Measurements from ENCODE around the gene DSP.

The DSP gene

GRCh38 chr6:7535498-7535897 is 6.0 kb upstream of the DSP start:
- DNase-seq, result no peak

- DNase-seq, result no peak
Observed at GRCh38 chr6:7537565-7538174, 3.8 kb upstream of the DSP start.

GRCh38 chr6:7538484-7538883 is 3.0 kb upstream of the DSP start:
- no peak for DNase-seq

GRCh38 chr6:7540595-7540994 is 876 bp upstream of the DSP start:
- no peak for DNase-seq

- no peak for DNase-seq
Observed at GRCh38 chr6:7542065-7542873, 798 bp downstream of the DSP start.

- DNase-seq, result no peak
Observed at GRCh38 chr6:7542874-7543624, 1.6 kb downstream of the DSP start.

- no peak for DNase-seq
Observed at GRCh38 chr6:7543789-7544424, 2.4 kb downstream of the DSP start.

- no peak for DNase-seq
Observed at GRCh38 chr6:7544597-7544996, 3.1 kb downstream of the DSP start.

GRCh38 chr6:7545316-7546019 is 4.0 kb downstream of the DSP start:
- no peak for DNase-seq

- no peak for DNase-seq
Observed at GRCh38 chr6:7546020-7546369, 4.5 kb downstream of the DSP start.

GRCh38 chr6:7546383-7546782 is 4.9 kb downstream of the DSP start:
- DNase-seq, result no peak

GRCh38 chr6:7546896-7547295 is 5.4 kb downstream of the DSP start:
- no peak for DNase-seq

GRCh38 chr6:7547315-7547714 is 5.8 kb downstream of the DSP start:
- no peak for DNase-seq

GRCh38 chr6:7550433-7550801 is 8.9 kb downstream of the DSP start:
- no peak for DNase-seq

GRCh38 chr6:7554533-7555275 is 13.2 kb downstream of the DSP start:
- DNase-seq, result no peak

GRCh38 chr6:7555671-7556070 is 14.2 kb downstream of the DSP start:
- DNase-seq, result no peak

GRCh38 chr6:7556394-7557106 is 15.1 kb downstream of the DSP start:
- no peak for DNase-seq

- no peak for DNase-seq
Observed at GRCh38 chr6:7557652-7558051, 16.2 kb downstream of the DSP start.

GRCh38 chr6:7558781-7559180 is 17.3 kb downstream of the DSP start:
- DNase-seq, result no peak

GRCh38 chr6:7559196-7559595 is 17.7 kb downstream of the DSP start:
- no peak for DNase-seq

- DNase-seq, result no peak
Observed at GRCh38 chr6:7559651-7560385, 18.3 kb downstream of the DSP start.

All from hematopoietic multipotent progenitor cell treated with erythropoietin and hydrocortisone succinate and interleukin-3 and kit ligand, for 8 days (in vitro differentiated cells).